Measurements from ENCODE around the gene HDAC1.
"Not testable (repeated sequence)": the region's sequence is repeated elsewhere in the genome, so short reads cannot be mapped to it uniquely, and the experiment has no call there.

The HDAC1 gene

GRCh38 chr1:32274646-32275340, 17.1 kb upstream of the HDAC1 start:
- no peak for DNase-seq

GRCh38 chr1:32275424-32275823, 16.5 kb upstream of the HDAC1 start:
- no peak for DNase-seq

DNA sequence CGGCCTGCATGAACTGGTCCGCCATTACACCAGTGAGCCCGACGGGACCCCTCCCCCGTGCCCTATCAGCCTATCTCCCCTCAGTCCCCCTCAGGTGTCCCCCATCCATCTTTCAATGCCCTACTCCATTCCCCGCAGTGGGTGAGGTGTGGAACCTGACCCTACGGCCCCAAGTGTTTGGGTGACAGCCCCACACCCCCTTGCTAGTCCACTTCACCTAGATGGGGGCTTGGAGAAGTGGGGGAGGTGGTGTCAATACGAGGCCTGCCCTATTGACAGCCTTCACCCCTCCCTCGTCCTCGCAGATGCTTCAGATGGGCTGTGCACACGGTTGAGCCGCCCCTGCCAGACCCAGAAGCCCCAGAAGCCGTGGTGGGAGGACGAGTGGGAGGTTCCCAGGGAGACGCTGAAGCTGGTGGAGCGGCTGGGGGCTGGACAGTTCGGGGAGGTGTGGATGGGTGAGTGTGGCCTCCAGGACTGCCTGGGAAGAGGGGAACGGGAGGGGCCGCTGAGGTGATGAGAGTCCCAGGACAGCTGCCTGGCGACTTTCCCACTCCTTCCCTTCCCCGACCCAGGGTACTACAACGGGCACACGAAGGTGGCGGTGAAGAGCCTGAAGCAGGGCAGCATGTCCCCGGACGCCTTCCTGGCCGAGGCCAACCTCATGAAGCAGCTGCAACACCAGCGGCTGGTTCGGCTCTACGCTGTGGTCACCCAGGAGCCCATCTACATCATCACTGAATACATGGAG, 15.7 kb upstream of the HDAC1 start:
- DNase-seq, result no peak

- not testable (repeated sequence) for DNase-seq
These were observed 7.1 kb upstream of the HDAC1 start for GRCh38 chr1:32284777-32285176.

- DNase-seq, result no peak
These were observed 6.2 kb upstream of the HDAC1 start for GRCh38 chr1:32285658-32286057.

DNA sequence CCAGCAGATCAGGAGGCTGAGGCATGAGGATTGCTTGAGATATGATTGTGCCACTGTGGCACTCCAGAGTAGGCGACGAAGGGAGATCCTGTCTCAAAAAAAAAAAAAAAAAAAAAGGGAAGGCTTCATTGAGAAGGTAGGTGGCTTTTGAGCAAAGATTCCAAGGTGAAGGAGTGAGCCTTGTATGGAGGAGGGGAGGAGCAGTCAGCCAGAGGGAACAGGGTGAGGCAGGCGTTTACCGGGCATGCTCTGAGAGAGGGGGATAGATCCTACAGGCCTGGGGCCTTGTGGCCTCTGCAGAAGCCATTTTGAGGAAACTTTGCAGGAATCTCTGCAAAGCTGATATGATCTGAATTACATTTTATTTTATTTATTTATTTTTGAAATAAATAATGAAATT, 5.1 kb upstream of the HDAC1 start:
- no peak for DNase-seq

DNA sequence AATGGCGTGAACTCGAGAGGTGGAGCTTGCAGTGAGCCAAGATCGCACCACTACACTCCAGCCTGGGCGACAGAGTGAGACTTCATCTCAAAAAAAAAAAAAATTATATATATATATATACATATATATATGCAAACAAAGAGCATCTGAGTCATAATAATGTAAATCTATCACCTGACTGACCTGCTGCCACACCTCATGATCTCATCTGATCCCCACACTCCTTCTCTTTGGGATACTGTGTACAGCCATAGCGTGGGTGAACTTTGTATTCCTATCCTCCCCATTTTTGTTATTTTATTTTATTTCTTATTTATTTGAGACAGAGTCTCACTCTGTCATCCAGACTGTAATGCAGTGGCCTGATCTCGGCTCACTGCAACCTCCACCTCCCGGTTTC, 2.6 kb upstream of the HDAC1 start:
- no peak for DNase-seq

GRCh38 chr1:32291145-32291707, 657 bp upstream of the HDAC1 start:
- no peak for DNase-seq

GRCh38 chr1:32298211-32298610, 6.3 kb downstream of the HDAC1 start:
- not testable (repeated sequence) for DNase-seq

- no peak for DNase-seq
These were observed 7.4 kb downstream of the HDAC1 start for GRCh38 chr1:32299327-32299726.

DNA sequence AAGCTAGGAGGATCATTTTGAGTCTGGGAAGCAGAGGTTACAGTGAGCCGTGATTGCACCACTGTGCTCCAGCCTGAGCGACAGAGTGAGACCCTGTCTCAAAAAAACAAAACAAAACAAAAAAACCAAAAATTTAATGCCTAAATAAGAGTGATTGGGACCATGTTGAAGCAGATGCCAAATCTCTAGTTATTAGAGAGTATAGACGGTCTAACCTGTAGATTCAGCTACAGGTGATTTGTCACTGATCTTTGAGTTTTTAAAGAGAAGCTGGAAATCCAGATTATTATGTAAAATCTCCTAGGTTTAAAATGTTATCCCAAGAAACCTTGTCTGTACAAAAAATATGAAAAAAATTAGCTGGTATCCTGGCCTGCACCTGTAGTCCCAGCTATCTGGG, 11.5 kb downstream of the HDAC1 start:
- no peak for DNase-seq

DNA sequence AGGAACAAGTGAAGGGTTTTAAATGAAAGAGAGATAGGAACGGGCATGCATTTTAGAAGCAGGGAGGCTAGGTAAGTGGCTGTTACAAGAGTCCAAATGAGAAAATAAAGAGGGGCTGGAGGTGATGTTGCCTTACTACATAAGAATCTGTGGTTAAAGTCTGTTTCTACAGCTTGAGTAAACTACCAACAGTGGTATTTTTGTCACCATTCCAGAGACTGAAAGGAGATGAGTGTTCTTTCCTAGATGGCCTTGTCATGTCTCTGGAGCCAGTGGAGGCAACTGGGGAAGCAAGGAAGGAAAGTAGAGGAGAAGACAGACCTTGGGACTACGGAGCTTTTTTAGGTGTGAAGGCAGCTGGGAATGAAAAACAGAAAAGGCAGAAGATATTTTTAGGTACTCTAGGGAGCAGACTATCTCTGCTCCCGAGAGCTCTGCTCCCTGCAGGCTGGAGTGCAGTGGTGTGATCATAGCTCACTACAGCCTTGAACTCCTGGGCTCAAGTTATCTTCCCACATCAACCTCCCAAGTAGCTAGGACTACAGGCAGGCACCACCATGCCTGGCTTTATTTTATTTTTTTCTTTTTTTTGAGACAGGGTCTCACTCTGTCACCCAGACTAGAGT, 12.2 kb downstream of the HDAC1 start:
- no peak for DNase-seq

DNA sequence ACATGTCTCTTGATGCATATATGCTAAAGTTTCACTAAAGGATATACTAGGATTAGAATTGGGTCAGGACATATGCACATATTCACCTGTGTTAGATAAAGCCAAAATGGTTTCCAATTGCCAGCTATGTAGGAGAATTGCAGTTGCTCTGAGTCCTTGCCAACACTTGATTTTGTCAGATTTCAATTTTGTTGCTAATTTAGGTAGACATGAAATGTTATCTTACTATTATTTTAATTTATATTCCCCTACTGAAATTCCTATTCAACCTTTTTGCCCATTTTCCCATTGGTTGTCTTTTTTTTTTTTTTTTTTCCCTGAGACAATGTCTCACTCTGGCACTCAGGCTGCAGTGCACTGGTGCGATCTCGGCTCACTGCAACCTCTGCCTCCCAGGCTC, 13.4 kb downstream of the HDAC1 start:
- no peak for DNase-seq

- DNase-seq, result no peak
These were observed 15.4 kb downstream of the HDAC1 start for GRCh38 chr1:32307324-32307723.

GRCh38 chr1:32309960-32310359, 18.1 kb downstream of the HDAC1 start:
- no peak for DNase-seq

GRCh38 chr1:32311709-32312393, 20.0 kb downstream of the HDAC1 start:
- DNase-seq, result no peak

GRCh38 chr1:32316903-32317277, 25.0 kb downstream of the HDAC1 start:
- DNase-seq, result no peak

DNA sequence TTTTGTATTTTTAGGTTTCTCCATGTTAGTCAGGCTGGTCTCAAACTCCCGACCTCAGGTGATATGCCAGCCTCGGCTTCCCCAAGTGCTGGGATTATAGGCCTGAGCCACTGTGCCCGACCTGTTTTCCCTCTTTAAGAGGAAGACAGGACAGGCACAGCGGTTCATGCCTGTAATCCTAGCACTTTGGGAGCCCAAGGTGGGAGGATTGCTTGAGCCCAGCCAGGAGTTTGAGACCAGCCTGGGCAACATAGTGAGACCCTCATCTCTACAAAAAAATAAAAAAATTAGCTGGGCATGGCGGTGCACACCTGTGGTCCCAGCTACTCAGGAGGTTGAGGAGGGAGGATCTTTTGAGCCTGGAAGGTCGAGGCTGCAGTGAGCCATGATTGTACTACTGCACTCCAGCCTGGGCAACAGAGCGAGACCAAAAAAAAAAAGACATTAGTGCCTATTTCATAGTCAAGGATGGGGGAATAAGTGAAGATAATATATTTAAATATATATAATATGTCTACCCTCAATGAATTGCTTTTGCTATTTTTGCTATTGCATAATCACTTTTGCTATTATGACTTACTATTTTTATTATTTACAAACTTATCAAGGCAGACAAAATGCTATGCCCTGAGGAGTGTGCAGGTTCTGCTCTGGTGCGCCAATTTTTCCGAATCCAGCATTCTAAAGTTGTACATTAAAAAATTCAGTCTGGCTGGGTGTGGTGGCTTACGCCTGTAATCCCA, 26.4 kb downstream of the HDAC1 start:
- no peak for DNase-seq

GRCh38 chr1:32321712-32322291, 29.9 kb downstream of the HDAC1 start:
- no peak for DNase-seq

- no peak for DNase-seq
These were observed 35.3 kb downstream of the HDAC1 start for GRCh38 chr1:32327204-32327603.

DNA sequence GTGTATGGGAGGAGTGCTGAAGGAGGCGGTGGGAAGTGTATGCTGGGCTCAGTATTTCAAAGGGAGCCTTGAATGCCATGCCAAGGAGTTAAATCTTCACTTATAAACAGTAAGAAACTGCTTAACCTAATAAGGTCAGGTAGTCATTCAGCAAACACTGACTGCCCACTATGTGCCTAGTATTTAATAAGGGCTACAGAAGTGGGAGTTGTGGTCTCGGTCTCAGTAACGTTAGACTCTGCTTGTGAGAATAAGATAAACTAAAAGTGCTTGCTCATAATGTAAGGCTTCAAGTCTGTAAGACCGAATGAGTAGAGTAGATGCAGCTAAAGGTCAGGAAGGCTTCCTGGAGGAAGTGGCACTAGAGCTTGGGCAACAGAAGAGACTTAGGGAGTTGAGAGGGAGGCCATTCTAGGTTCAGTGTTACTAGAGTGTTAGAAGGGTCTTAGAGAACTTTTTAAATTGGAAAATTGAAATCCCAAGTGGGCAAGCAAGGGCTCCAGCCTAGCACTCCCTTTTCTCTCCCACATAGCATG, 38.1 kb downstream of the HDAC1 start:
- DNase-seq, result no peak
